IPS-18a (cell line): ENCODE data around the gene WFDC8.

Source experiments
- H3K27ac ChIP-seq: one replicate; pipeline ENCODE4 v1.5.1; 2013; ENCODE audit warnings: low read length
- H3K27me3 ChIP-seq: one replicate; pipeline ENCODE4 v1.6.1; 2013; ENCODE audit warnings: mild to moderate bottlenecking, low read length; ENCODE audit not compliant: control insufficient read depth, insufficient read depth
- H3K36me3 ChIP-seq: one replicate; pipeline ENCODE4 v1.6.1; 2013; ENCODE audit warnings: low read depth, low read length; ENCODE audit not compliant: control insufficient read depth
- H3K4me1 ChIP-seq: one replicate; pipeline ENCODE4 v1.6.1; 2013; ENCODE audit warnings: low read depth, low read length; ENCODE audit not compliant: control insufficient read depth
- H3K4me3 ChIP-seq: one replicate; pipeline ENCODE4 v1.5.1; 2013; ENCODE audit warnings: low read length
- H3K9ac ChIP-seq: one replicate; pipeline ENCODE4 v1.6.1; 2013; ENCODE audit warnings: mild to moderate bottlenecking, low read length, moderate library complexity
- H3K9me3 ChIP-seq: one replicate; pipeline ENCODE4 v1.6.1; 2013; ENCODE audit warnings: low read depth, low read length; ENCODE audit not compliant: control insufficient read depth

WFDC8 gene

GRCh38 chr20:45579184-45579583 is at the start of gene WFDC8:
TSS of gene WFDC8 (minus strand) at chr20:45579284. CDS start at chr20:45579247, 37 bp downstream.
- H3K27me3 ChIP-seq: no peaks in the 10 kb centered on the region
- no peaks in the 10 kb centered on the region for H3K9me3 ChIP-seq
- H3K9ac ChIP-seq: no peak within 1 kb of the TSS
- no peak within 1 kb of the TSS for H3K4me3 ChIP-seq
- H3K4me1 ChIP-seq: peaks cover 21% of the 10 kb centered on the region
- no peaks in the 10 kb centered on the region for H3K36me3 ChIP-seq
- no peak within 1 kb of the TSS for H3K27ac ChIP-seq

DNA sequence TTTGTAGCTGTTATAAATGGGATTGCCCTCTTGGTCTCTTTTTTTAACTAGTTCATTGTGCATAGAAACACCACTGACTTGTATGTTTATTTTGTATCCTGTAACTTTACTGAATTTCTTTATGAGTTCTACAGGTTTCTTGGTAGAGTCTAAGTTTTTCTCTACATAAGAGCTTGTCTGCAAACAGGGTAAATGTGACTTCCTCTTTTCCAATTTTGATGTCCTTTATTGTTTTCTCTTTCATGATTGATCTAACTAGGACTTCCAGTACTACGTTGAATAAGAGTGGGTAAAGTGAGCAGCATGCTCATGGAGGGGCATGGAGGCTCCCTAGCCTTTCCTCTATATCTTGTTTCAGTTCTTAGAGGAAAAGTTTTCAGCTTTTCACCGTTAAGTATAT is 47.5 kb upstream of the WFDC8 start:
- Histone ChIP-seq H3K9ac (no peak overlapping the region), H3K4me1 (no peaks in the 10 kb centered on the region), H3K36me3 (no peaks in the 10 kb centered on the region), H3K27me3 (no peaks in the 10 kb centered on the region), H3K9me3 (no peaks in the 10 kb centered on the region), H3K4me3 (no peak overlapping the region), H3K27ac (no peak overlapping the region)

DNA sequence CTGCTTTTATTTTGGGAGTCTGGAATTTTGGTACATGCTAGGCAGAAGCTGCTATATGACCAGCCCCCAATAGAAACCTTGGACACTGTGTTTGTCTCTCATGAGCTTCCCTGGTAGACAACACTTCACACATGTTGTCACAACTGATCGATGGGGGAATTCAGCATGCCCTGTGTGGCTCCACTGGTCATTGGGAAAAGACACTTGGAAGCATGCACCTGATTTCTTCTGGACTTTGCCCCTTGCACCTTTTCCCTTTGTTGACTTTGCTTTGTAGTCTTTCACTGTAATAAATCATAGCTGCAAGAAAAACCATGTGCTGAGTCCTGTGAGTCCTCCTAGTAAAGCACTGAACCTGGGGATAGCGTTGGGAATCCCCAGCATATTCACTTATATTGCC is 42.5 kb upstream of the WFDC8 start:
- H3K9ac ChIP-seq: no peak overlapping the region
- H3K4me3 ChIP-seq: no peak overlapping the region
- no peaks in the 10 kb centered on the region for H3K36me3 ChIP-seq
- H3K9me3 ChIP-seq: no peaks in the 10 kb centered on the region
- H3K27me3 ChIP-seq: no peaks in the 10 kb centered on the region
- H3K27ac ChIP-seq: no peak overlapping the region
- H3K4me1 ChIP-seq: no peaks in the 10 kb centered on the region

- no peak overlapping the region for H3K9ac ChIP-seq
- H3K4me3 ChIP-seq: no peak overlapping the region
- no peaks in the 10 kb centered on the region for H3K9me3 ChIP-seq
- H3K27me3 ChIP-seq: no peaks in the 10 kb centered on the region
- no peaks in the 10 kb centered on the region for H3K4me1 ChIP-seq
- no peak overlapping the region for H3K27ac ChIP-seq
- no peaks in the 10 kb centered on the region for H3K36me3 ChIP-seq
These were observed 38.5 kb upstream of the WFDC8 start for GRCh38 chr20:45617591-45617990.

DNA sequence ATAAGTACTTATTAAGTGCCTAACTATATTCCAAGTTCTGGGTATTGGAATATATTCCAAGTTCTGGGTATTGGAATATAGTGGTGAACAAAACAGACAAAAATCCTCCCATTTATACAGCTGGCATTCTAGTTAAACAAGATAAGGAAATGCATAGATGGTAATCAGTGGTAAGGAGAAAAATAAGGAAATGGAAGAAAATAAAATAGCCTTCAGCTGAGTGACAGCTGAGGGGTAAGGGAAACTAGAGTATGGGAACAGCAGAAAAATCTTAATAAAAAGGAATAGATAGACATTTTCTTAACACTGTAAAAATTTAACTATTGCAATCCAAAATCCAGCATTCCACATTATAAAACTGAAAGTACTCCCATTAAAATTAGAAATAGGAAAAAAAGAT is 33.2 kb upstream of the WFDC8 start:
- Histone ChIP-seq H3K27me3 (no peaks in the 10 kb centered on the region), H3K4me1 (peaks cover 6% of the 10 kb centered on the region), H3K9me3 (no peaks in the 10 kb centered on the region), H3K4me3 (no peak overlapping the region), H3K36me3 (no peaks in the 10 kb centered on the region), H3K9ac (no peak overlapping the region), H3K27ac (no peak overlapping the region)

GRCh38 chr20:45611054-45611453 is 32.0 kb upstream of the WFDC8 start:
- peaks cover 6% of the 10 kb centered on the region for H3K4me1 ChIP-seq
- no peaks in the 10 kb centered on the region for H3K36me3 ChIP-seq

DNA sequence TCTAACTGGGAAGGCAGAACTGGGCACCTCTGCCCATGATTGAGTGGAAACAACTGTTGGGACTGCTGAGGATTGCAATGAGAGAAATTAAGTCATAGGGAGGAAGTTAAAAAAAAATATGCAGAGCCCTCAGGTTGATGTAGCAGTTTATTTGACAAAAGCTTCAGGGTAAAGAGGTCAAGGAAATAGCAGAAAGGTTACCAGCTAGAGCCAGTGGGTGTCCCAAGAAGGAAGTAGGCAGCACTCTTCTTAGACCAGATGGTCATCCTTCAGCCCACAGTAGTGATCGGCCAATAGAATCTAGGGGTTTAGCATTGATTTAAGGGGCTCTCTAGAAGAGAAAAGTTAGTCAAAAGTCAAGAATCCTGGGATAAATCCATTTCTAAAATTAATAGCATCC is 28.7 kb upstream of the WFDC8 start:
- H3K36me3 ChIP-seq: no peaks in the 10 kb centered on the region
- no peak overlapping the region for H3K9ac ChIP-seq
- no peaks in the 10 kb centered on the region for H3K9me3 ChIP-seq
- H3K27me3 ChIP-seq: no peaks in the 10 kb centered on the region
- no peak overlapping the region for H3K27ac ChIP-seq
- no peak overlapping the region for H3K4me3 ChIP-seq
- peaks cover 6% of the 10 kb centered on the region for H3K4me1 ChIP-seq

More at GRCh38 chr20:45611054-45611453, 32.0 kb upstream of the WFDC8 start:
- Histone ChIP-seq H3K27me3 (no peaks in the 10 kb centered on the region), H3K4me3 (no peak overlapping the region), H3K9me3 (no peaks in the 10 kb centered on the region), H3K9ac (no peak overlapping the region), H3K27ac (no peak overlapping the region)

DNA sequence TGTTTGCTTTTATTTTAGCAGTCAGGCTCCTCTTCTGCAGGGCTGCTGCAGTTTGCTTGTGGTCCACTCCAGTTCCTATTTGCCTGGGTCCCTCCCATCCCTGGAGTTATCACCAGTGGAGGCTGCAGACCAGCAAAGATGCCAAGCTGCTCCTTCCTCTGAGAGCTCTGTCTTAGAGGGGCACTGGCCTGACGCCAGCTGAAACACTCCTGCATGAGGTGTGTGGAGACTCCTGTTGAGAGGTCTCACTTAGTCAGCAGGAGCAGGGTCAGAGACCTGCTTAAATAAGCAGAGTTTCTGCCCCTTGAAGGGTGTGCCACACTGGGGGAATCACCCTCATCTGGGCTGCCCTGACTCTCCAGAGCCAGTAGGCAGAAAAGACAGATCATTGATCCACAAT is 16.2 kb upstream of the WFDC8 start:
- Histone ChIP-seq H3K27me3 (no peaks in the 10 kb centered on the region), H3K36me3 (no peaks in the 10 kb centered on the region), H3K4me3 (no peak overlapping the region), H3K9me3 (no peaks in the 10 kb centered on the region), H3K27ac (no peak overlapping the region), H3K9ac (no peak overlapping the region), H3K4me1 (no peaks in the 10 kb centered on the region)

DNA sequence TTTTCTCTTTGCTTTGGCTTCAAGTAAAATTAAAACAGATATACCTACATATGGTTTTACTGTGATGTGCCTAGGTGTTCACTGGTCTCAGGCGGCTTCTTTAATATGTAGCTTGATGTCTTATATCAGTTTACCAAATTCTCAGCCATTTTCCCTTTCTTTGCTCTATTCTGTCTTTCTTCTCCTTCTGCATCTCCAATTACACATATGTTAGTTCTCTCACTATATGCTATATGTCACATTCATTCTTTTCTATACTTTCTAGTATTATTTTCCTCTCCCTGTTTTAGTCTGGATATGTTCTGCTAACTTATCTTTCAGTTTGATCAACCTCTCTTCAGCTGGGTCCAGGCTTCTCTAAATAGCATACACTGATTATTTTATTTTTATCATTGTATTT is 14.4 kb upstream of the WFDC8 start:
- H3K4me1 ChIP-seq: no peaks in the 10 kb centered on the region
- no peaks in the 10 kb centered on the region for H3K9me3 ChIP-seq
- no peaks in the 10 kb centered on the region for H3K27me3 ChIP-seq
- H3K4me3 ChIP-seq: no peak overlapping the region
- no peak overlapping the region for H3K9ac ChIP-seq
- no peaks in the 10 kb centered on the region for H3K36me3 ChIP-seq
- H3K27ac ChIP-seq: no peak overlapping the region

GRCh38 chr20:45592574-45593189 is 13.6 kb upstream of the WFDC8 start:
- H3K9ac ChIP-seq: no peak overlapping the region
- H3K9me3 ChIP-seq: no peaks in the 10 kb centered on the region
- no peaks in the 10 kb centered on the region for H3K27me3 ChIP-seq
- no peaks in the 10 kb centered on the region for H3K36me3 ChIP-seq
- no peak overlapping the region for H3K27ac ChIP-seq
- no peaks in the 10 kb centered on the region for H3K4me1 ChIP-seq
- H3K4me3 ChIP-seq: no peak overlapping the region

DNA sequence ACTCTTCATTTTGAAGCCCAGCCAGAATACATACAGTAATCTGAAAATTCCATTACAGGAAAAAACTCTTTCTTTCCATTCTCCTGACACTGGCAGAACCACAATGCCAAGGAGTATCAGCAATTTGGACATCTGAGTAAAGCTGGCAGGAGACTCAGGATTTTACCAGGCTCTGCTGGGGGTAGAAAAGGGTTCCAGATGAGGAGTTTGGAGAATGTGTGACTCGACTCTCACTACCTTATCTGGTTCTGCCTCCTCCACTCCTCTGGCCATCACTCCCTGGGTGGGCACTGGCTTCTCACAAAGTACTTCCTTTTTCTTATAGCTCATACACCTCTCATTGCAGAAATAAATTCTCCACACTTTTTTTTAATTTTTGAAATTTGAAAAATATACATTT is 10.6 kb upstream of the WFDC8 start:
- Histone ChIP-seq H3K9ac (no peak overlapping the region), H3K36me3 (no peaks in the 10 kb centered on the region), H3K4me1 (no peaks in the 10 kb centered on the region), H3K27me3 (no peaks in the 10 kb centered on the region), H3K4me3 (no peak overlapping the region), H3K27ac (no peak overlapping the region), H3K9me3 (no peaks in the 10 kb centered on the region)

DNA sequence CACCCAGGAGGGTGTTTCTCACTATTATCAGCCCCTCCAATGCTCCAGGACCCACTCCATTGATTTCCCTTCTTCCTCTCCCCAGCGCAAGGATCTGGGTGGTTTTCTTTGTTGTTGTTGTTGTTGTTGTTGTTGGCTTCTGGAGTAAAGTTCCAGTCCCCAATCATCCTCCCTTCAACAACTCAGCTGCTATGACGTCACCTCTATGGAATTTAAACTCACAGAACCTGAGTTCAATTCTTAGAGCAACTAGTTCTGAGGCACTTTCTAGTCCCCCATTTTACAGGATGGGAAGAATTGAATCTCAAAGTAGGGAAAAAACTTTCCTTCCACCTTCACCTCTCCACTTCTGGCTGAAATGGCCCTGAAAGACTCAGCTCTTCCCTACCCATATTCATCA is 9.7 kb upstream of the WFDC8 start:
- H3K27me3 ChIP-seq: no peaks in the 10 kb centered on the region
- no peaks in the 10 kb centered on the region for H3K9me3 ChIP-seq
- H3K4me1 ChIP-seq: peaks cover 1% of the 10 kb centered on the region
- H3K27ac ChIP-seq: no peak overlapping the region
- H3K9ac ChIP-seq: no peak overlapping the region
- no peaks in the 10 kb centered on the region for H3K36me3 ChIP-seq
- no peak overlapping the region for H3K4me3 ChIP-seq
